ENCODE results near the gene NOVA2.

DNA sequence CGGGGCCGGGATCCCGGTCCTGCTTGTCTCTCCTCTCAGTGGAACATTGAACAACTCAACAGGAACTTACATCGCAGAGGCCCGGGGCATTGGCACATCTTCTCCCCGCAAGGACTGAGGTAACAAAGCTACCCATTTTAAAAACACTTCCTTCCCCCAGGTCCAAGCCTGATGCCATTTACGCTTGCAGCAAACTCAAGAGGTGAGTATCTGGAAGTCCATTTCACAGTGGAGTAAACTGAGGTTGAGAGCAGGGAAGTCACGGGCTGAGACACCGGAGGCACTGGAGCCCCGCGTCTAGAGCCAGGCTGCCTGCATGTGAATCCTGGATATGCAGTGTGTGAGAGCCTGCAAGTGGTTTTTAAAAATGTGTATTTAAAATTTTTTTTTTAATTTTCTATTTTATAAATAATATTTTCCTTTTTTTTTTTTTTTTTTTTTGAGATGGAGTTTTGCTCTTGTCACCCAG, 49.7 kb upstream of the NOVA2 start:
- TF ChIP-seq, protein P1, sequence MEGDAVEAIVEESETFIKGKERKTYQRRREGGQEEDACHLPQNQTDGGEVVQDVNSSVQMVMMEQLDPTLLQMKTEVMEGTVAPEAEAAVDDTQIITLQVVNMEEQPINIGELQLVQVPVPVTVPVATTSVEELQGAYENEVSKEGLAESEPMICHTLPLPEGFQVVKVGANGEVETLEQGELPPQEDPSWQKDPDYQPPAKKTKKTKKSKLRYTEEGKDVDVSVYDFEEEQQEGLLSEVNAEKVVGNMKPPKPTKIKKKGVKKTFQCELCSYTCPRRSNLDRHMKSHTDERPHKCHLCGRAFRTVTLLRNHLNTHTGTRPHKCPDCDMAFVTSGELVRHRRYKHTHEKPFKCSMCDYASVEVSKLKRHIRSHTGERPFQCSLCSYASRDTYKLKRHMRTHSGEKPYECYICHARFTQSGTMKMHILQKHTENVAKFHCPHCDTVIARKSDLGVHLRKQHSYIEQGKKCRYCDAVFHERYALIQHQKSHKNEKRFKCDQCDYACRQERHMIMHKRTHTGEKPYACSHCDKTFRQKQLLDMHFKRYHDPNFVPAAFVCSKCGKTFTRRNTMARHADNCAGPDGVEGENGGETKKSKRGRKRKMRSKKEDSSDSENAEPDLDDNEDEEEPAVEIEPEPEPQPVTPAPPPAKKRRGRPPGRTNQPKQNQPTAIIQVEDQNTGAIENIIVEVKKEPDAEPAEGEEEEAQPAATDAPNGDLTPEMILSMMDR (IDR thresholded peaks at IDR 0.05), result no peak
- TF ChIP-seq POLR2AphosphoS5 (IDR thresholded peaks at IDR 0.05) (no peak), EP300 (IDR thresholded peaks at IDR 0.05) (no peak)

Data from esophagus muscularis mucosa (tissue), 4 donors.